Panc1 (cell line): ENCODE measurements around the gene RBMX. TPM values are rescaled to one million over a fixed set of nuclear protein-coding genes. Genes with fewer than 3 reads are reported as not detected.
A peak's percentile ranks its signal among the peaks of the same experiment; 100 is the strongest.

ENCODE experiments used
- ATAC-seq: fragments of 200-7000 bp; cut with Tn5 transposase; 2 replicates; pipeline ENCODE4 v1.9.1; 2020; ENCODE audit warnings: mild to moderate bottlenecking, moderate library complexity
- BruUV-seq: library from RNA; stranded (reverse); fragments of 400-500 nt; replicated peaks from 2 replicates; lab custom pipeline; 2021; lab: Mats Ljungman, UMichigan
- CTCF ChIA-PET: fragments of 300-600 bp; sonication (Branson Sonifier 250); formaldehyde crosslinking; loops from one replicate; lab custom pipeline; 2022; ENCODE audit warnings: antibody characterized with exemption; lab: Charles Lee
- POLR2A ChIA-PET: fragments of 300-600 bp; sonication (Branson Sonifier 250); formaldehyde crosslinking; loops from one replicate; lab custom pipeline; 2022; ENCODE audit warnings: antibody characterized with exemption; lab: Charles Lee
- DNase-seq: peaks from one replicate; pipeline ENCODE4 v3.0.0-alpha.2; 2010; ENCODE audit warnings: low read depth, low spot score
- H3K27ac ChIP-seq: 2 replicates; pipeline ENCODE4 v1.5.1; 2011; ENCODE audit warnings: mild to moderate bottlenecking, low read length, inconsistent platforms
- H3K27me3 ChIP-seq: fragments of 200-500 bp; sonication (Bioruptor generic); 2 replicates; pipeline ENCODE4 v1.6.0; 2014; ENCODE audit warnings: low read length, inconsistent platforms; ENCODE audit not compliant: control insufficient read depth, insufficient read depth
- H3K36me3 ChIP-seq: fragments of 200-500 bp; sonication (Bioruptor generic); 2 replicates; pipeline ENCODE4 v1.5.1; 2014; ENCODE audit warnings: inconsistent platforms, mild to moderate bottlenecking, low read length, moderate library complexity; ENCODE audit not compliant: control insufficient read depth, insufficient read depth
- H3K4me1 ChIP-seq: 2 replicates; pipeline ENCODE4 v1.5.1; 2011; ENCODE audit warnings: inconsistent platforms, mild to moderate bottlenecking, low read length, moderate library complexity; ENCODE audit not compliant: control insufficient read depth, insufficient read depth
- H3K4me3 ChIP-seq, 2 experiments: 2 replicates each; pipeline ENCODE4 v1.5.1; 2011 to 2012; ENCODE audit warnings: low read depth in 2 of 2, low read length in 2 of 2, mild to moderate bottlenecking in 2 of 2, inconsistent platforms in 1 of 2, moderate library complexity in 1 of 2
- H3K9me3 ChIP-seq: fragments of 200-500 bp; sonication (Bioruptor generic); 2 replicates; pipeline ENCODE4 v1.5.1; 2014; ENCODE audit warnings: low read depth, mild to moderate bottlenecking, inconsistent platforms, low read length, moderate library complexity; ENCODE audit not compliant: control insufficient read depth, insufficient read depth
- POLR2AphosphoS5 ChIP-seq: IDR thresholded peaks from 2 replicates; pipeline ENCODE4 v1.6.1; 2012; ENCODE audit warnings: mild to moderate bottlenecking, low read depth, low read length, moderate library complexity
- SIN3A ChIP-seq: IDR thresholded peaks from 2 replicates; pipeline ENCODE4 v1.6.1; 2012; ENCODE audit warnings: low read depth, mild to moderate bottlenecking, low read length, moderate library complexity, borderline replicate concordance; ENCODE audit not compliant: insufficient read depth
- TCF7L2 ChIP-seq: IDR thresholded peaks from 2 replicates; pipeline ENCODE4 v1.6.1; 2011; ENCODE audit warnings: mild to moderate bottlenecking, low read depth, low read length, inconsistent platforms
- in situ Hi-C: cut with HindIII; loops from 2 replicates; pipeline ENCODE4 v1.10.0; 2016; ENCODE audit warnings: low sequenced_read_pairs, low pct_unique_long_range_greater_than_20kb
- intact Hi-C: fragments of 100-400 bp; cut with micrococcal nuclease; formaldehyde crosslinking; loops from one replicate; pipeline ENCODE4 v1.10.0; 2022; ENCODE audit not compliant: unreplicated experiment
- total RNA-seq: library from RNA; stranded (reverse); gene quantifications from one replicate; pipeline ENCODE4 v1.2.1, GENCODE V29; 2021; ENCODE audit not compliant: unreplicated experiment
- TF ChIP-seq, protein P1 (sequence below): fragments of 450-650 bp; IDR thresholded peaks from 2 replicates; pipeline ENCODE4 v1.5.1; 2017; ENCODE audit warnings: mild to moderate bottlenecking
- TF ChIP-seq, protein P2 (sequence below), 2 experiments: IDR thresholded peaks; 2 replicates each; pipeline ENCODE4 v1.6.1; 2011 to 2012; ENCODE audit warnings: low read depth in 2 of 2, control low read depth in 1 of 2, low read length in 1 of 2, mild to moderate bottlenecking in 1 of 2, moderate library complexity in 1 of 2; ENCODE audit not compliant: insufficient read depth in 1 of 2

RBMX gene
- total RNA-seq, 1 experiment from 2014 or later: 239 TPM

- ATAC-seq (no peak), DNase-seq (no peak)
- Histone ChIP-seq H3K36me3 (peaks cover 56% of the 10 kb centered on the region), H3K27ac (no peak overlapping the region), H3K9me3 (no peaks in the 10 kb centered on the region), H3K4me1 (peaks cover 25% of the 10 kb centered on the region; the same call in 1 of the 2 replicates), H3K4me3 (no peak overlapping the region), H3K27me3 (no peaks in the 10 kb centered on the region)
- BruUV-seq: no TSS peak
- in situ Hi-C loops: no loop called here
- POLR2A ChIA-PET: interaction anchor here (0.7 to 1.0 kb wide), 2 partner anchors 8 to 161 kb away, joined by 3 to 22 read pairs; partner anchors contain the start of gene RBMX
- TF ChIP-seq POLR2AphosphoS5: peak; percentile 23; the same call in 1 of the 2 replicates
- TF ChIP-seq, protein P1, sequence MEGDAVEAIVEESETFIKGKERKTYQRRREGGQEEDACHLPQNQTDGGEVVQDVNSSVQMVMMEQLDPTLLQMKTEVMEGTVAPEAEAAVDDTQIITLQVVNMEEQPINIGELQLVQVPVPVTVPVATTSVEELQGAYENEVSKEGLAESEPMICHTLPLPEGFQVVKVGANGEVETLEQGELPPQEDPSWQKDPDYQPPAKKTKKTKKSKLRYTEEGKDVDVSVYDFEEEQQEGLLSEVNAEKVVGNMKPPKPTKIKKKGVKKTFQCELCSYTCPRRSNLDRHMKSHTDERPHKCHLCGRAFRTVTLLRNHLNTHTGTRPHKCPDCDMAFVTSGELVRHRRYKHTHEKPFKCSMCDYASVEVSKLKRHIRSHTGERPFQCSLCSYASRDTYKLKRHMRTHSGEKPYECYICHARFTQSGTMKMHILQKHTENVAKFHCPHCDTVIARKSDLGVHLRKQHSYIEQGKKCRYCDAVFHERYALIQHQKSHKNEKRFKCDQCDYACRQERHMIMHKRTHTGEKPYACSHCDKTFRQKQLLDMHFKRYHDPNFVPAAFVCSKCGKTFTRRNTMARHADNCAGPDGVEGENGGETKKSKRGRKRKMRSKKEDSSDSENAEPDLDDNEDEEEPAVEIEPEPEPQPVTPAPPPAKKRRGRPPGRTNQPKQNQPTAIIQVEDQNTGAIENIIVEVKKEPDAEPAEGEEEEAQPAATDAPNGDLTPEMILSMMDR: no peak
- intact Hi-C loops: no loop called here
- CTCF ChIA-PET: no interaction called here
Observed at GRCh38 chrX:136872091-136872700, 8.3 kb downstream of the RBMX start.

DNA sequence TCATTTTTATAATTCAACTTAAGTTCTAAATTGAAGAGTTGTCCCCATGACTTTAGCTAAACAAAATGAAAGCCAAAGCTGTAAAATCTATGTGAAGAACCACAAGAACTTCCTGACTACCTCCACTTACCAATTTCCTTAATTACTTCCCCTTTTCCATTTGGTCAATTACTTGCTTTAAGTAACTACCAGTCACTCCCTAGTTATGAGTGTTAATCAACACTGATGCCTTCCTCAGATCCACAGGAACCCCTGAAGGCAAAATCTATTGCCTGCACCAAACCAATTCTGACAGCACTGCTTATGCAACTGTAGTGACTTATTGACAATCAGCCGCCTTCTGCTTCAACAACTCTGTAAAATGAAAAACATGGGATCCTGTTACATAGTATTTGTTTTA is 10.5 kb downstream of the RBMX start:
- intact Hi-C loops (no loop called here), in situ Hi-C loops (no loop called here)
- peaks cover 48% of the 10 kb centered on the region for H3K36me3 ChIP-seq
- H3K4me3 ChIP-seq: no peak overlapping the region
- ATAC-seq (no peak), DNase-seq (no peak)
- H3K4me1 ChIP-seq: peaks cover 22% of the 10 kb centered on the region; the same call in 1 of the 2 replicates
- CTCF ChIA-PET: no interaction called here
- no peaks in the 10 kb centered on the region for H3K9me3 ChIP-seq
- POLR2A ChIA-PET: no interaction called here
- no TSS peak for BruUV-seq
- no peaks in the 10 kb centered on the region for H3K27me3 ChIP-seq
- TF ChIP-seq, protein P2, sequence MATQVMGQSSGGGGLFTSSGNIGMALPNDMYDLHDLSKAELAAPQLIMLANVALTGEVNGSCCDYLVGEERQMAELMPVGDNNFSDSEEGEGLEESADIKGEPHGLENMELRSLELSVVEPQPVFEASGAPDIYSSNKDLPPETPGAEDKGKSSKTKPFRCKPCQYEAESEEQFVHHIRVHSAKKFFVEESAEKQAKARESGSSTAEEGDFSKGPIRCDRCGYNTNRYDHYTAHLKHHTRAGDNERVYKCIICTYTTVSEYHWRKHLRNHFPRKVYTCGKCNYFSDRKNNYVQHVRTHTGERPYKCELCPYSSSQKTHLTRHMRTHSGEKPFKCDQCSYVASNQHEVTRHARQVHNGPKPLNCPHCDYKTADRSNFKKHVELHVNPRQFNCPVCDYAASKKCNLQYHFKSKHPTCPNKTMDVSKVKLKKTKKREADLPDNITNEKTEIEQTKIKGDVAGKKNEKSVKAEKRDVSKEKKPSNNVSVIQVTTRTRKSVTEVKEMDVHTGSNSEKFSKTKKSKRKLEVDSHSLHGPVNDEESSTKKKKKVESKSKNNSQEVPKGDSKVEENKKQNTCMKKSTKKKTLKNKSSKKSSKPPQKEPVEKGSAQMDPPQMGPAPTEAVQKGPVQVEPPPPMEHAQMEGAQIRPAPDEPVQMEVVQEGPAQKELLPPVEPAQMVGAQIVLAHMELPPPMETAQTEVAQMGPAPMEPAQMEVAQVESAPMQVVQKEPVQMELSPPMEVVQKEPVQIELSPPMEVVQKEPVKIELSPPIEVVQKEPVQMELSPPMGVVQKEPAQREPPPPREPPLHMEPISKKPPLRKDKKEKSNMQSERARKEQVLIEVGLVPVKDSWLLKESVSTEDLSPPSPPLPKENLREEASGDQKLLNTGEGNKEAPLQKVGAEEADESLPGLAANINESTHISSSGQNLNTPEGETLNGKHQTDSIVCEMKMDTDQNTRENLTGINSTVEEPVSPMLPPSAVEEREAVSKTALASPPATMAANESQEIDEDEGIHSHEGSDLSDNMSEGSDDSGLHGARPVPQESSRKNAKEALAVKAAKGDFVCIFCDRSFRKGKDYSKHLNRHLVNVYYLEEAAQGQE (IDR thresholded peaks at IDR 0.05; ENCODE audit: insufficient read depth in 1 of 2, low read depth in 2 of 2, low read length in 1 of 2): no peak
- TF ChIP-seq, protein P1: no peak
- TF ChIP-seq TCF7L2 (no peak), SIN3A (no peak), POLR2AphosphoS5 (no peak)
- H3K27ac ChIP-seq: no peak overlapping the region
